Astrocyte (in vitro differentiated cells and primary cell): ENCODE measurements around the gene FAM76B.
A peak's percentile ranks its signal among the peaks of the same experiment; 100 is the strongest.

Experiments used
- CTCF ChIP-seq: IDR thresholded peaks from 2 replicates; pipeline ENCODE4 v1.5.1; 2011; ENCODE audit warnings: low read depth, mild to moderate bottlenecking, inconsistent platforms, low read length, moderate library complexity; ENCODE audit not compliant: insufficient read depth
- EZH2 ChIP-seq: IDR thresholded peaks from 2 replicates; pipeline ENCODE4 v1.6.1; 2012; ENCODE audit warnings: mild to moderate bottlenecking, low read length, inconsistent platforms; ENCODE audit not compliant: insufficient read depth

DNA sequence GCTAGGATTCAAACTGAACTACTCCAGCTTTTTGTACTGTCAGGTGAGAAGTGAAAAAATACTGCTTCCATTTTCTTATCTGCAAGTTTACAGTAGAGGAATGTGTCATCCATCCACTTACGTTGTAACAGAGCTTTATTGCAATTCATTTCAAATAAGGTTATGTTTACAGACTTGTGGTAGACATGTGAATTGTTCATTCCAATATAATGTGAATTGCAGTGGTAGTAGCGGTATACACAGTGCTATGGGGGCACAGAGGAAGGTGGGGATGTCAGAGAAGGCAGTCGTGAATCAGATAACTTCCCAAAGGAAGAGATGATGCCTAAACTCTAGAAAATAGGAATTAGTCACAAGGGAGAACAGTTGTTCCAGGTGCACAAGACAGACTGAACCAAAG is 43.2 kb upstream of the FAM76B start:
- peak; percentile 8 for TF ChIP-seq CTCF
- TF ChIP-seq EZH2 = no peak
